Smooth muscle cell of the coronary artery (primary cell): ENCODE data around the gene METTL26. TPM values are rescaled to one million over a fixed set of nuclear protein-coding genes. Genes with fewer than 3 reads are reported as not detected.

Experiments
- total RNA-seq: library from RNA; depleted of rRNA; stranded (reverse); fragments of >200 nt; gene quantifications from 2 replicates; pipeline ENCODE4 v1.2.3, GENCODE V29; 2014; ENCODE audit warnings: low replicate concordance

METTL26 gene
- 81.6 and 89.4 TPM in 2 replicates for total RNA-seq

GRCh38 chr16:636206-637080 lies at the start of gene METTL26:
METTL26 (minus strand) TSS chr16:636305; CDS start chr16:636290, 15 bp downstream.

GRCh38 chr16:684071-684794 lies 48.1 kb upstream of the METTL26 start, which contains the start of gene JMJD8:
JMJD8 (minus strand) TSS chr16:684334; CDS start chr16:684319, 15 bp downstream.

GRCh38 chr16:679814-680624 lies 43.9 kb upstream of the METTL26 start, which contains the start of gene STUB1:
STUB1 (plus strand) TSS chr16:680410; CDS start chr16:680526, 116 bp downstream.

GRCh38 chr16:674968-675883 lies 39.1 kb upstream of the METTL26 start, which contains the start of gene RHBDL1:
RHBDL1 (plus strand) TSS chr16:675671; CDS start chr16:675791, 120 bp downstream.

GRCh38 chr16:667780-668518 lies 31.8 kb upstream of the METTL26 start, which contains the start of gene RHOT2:
RHOT2 (plus strand) TSS chr16:668132; CDS start chr16:668200, 68 bp downstream.

GRCh38 chr16:648781-649589 lies 12.9 kb upstream of the METTL26 start, which contains the start of gene WDR90:
WDR90 (plus strand) TSS chr16:649365; CDS start chr16:649417, 52 bp downstream.

GRCh38 chr16:641326-642188 lies 5.5 kb upstream of the METTL26 start, which contains the start of gene MCRIP2:
MCRIP2 (plus strand) TSS chr16:641828; CDS start chr16:641992, 164 bp downstream.

GRCh38 chr16:630815-631405 lies 5.2 kb downstream of the METTL26 start, which contains the start of gene WFIKKN1:
WFIKKN1 (plus strand) TSS chr16:630985; CDS start chr16:631254, 269 bp downstream.

GRCh38 chr16:589658-590187 lies 46.4 kb downstream of the METTL26 start, which contains the start of gene RAB40C:
RAB40C (plus strand) TSS chr16:590066; CDS start chr16:590292, 226 bp downstream.

Other genes starting within 250 kb of the METTL26 start
- 76.3 and 99.0 TPM in 2 replicates for gene NME4, start 239.1 kb downstream of the METTL26 start, total RNA-seq
- 6.6 and 12.5 TPM in 2 replicates for gene DECR2, start 234.4 kb downstream of the METTL26 start, total RNA-seq
- gene RAB11FIP3, start 210.7 kb downstream of the METTL26 start, total RNA-seq: 12.7 and 21.5 TPM in 2 replicates
- gene CAPN15, start 108.6 kb downstream of the METTL26 start, total RNA-seq: 12.8 and 17.1 TPM in 2 replicates
- gene PRR35, start 75.9 kb downstream of the METTL26 start, total RNA-seq: under 0.01 TPM in 1 of 2 replicates, not detected in the other
- 0.35 and 1.4 TPM in 2 replicates for gene NHLRC4, start 69.3 kb downstream of the METTL26 start, total RNA-seq
- 18.5 and 19.5 TPM in 2 replicates for gene PIGQ, start 66.3 kb downstream of the METTL26 start, total RNA-seq
- gene RAB40C, start 46.2 kb downstream of the METTL26 start, total RNA-seq: 8.6 and 9.8 TPM in 2 replicates
- gene WFIKKN1, start 5.3 kb downstream of the METTL26 start, total RNA-seq: 0.08 and 0.12 TPM in 2 replicates
- 7.8 and 22.2 TPM in 2 replicates for gene MCRIP2, start 5.5 kb upstream of the METTL26 start, total RNA-seq
- gene WDR90, start 13.1 kb upstream of the METTL26 start, total RNA-seq: 7.2 and 9.8 TPM in 2 replicates
- 26.1 and 33.7 TPM in 2 replicates for gene RHOT2, start 31.8 kb upstream of the METTL26 start, total RNA-seq
- 0.98 and 6.6 TPM in 2 replicates for gene RHBDL1, start 39.4 kb upstream of the METTL26 start, total RNA-seq
- gene STUB1, start 44.1 kb upstream of the METTL26 start, total RNA-seq: 152 and 251 TPM in 2 replicates
- gene JMJD8, start 48.0 kb upstream of the METTL26 start, total RNA-seq: 21.8 and 28.3 TPM in 2 replicates
- 3.1 and 4.9 TPM in 2 replicates for gene WDR24, start 54.1 kb upstream of the METTL26 start, total RNA-seq
- 0.08 TPM in 1 of 2 replicates, not detected in the other for gene FBXL16, start 69.5 kb upstream of the METTL26 start, total RNA-seq
- 95.8 and 102 TPM in 2 replicates for gene METRN, start 78.8 kb upstream of the METTL26 start, total RNA-seq
- 8.0 and 27.7 TPM in 2 replicates for gene ANTKMT, start 84.8 kb upstream of the METTL26 start, total RNA-seq
- 0.82 and 0.98 TPM in 2 replicates for gene CCDC78, start 90.1 kb upstream of the METTL26 start, total RNA-seq
- gene HAGHL, start 90.8 kb upstream of the METTL26 start, total RNA-seq: 11.2 and 15.9 TPM in 2 replicates
- gene CIAO3, start 104.7 kb upstream of the METTL26 start, total RNA-seq: 24.4 and 28.9 TPM in 2 replicates
- gene MSLN, start 124.4 kb upstream of the METTL26 start, total RNA-seq: not detected in 2 replicates
- gene RPUSD1, start 152.1 kb upstream of the METTL26 start, total RNA-seq: 10.1 and 16.2 TPM in 2 replicates
- 2.8 and 5.6 TPM in 2 replicates for gene CHTF18, start 152.3 kb upstream of the METTL26 start, total RNA-seq
- not detected in 2 replicates for gene GNG13, start 164.4 kb upstream of the METTL26 start, total RNA-seq